ENCODE results near the gene TMEM63A. TPM values are rescaled to one million over a fixed set of nuclear protein-coding genes. Genes with fewer than 3 reads are reported as not detected.

The TMEM63A gene
- total and polyA plus RNA-seq, 2 of the 13 experiments (the other 11 are each of a cell fraction or from before 2014, with no cell fraction given) = 23.9 to 53.3 TPM

GRCh38 chr1:225917536-225917935, 35.4 kb upstream of the TMEM63A start:
- Histone ChIP-seq H3K27ac (ENCODE audit: extremely low read length, insufficient read depth, low read length) (no peak overlapping the region), H3K4me1 (ENCODE audit: insufficient read depth, low read length) (peaks cover 7% of the 10 kb centered on the region), H2AFZ (ENCODE audit: low read length) (no peak overlapping the region), H3K36me3 (replicated peaks in 1 of 2; ENCODE audit: control insufficient read depth in 1 of 2, insufficient read depth in 2 of 2, low read length in 2 of 2) (peaks cover 7 to 35% of the 10 kb centered on the region in 2 experiments; a peak in 4 of 5 replicates), H3K4me3 (replicated peaks in 1 of 3; ENCODE audit: insufficient read depth in 1 of 3, low read depth in 2 of 3, low read length in 3 of 3) (no peak overlapping the region), H3K4me2 (ENCODE audit: low read depth, low read length) (no peak overlapping the region), H3K79me2 (ENCODE audit: insufficient read depth, low read length) (peaks cover 4% of the 10 kb centered on the region), H3K9me3 (ENCODE audit: low read length) (no peaks in the 10 kb centered on the region), H4K20me1 (ENCODE audit: insufficient read depth, low read length) (no peaks in the 10 kb centered on the region), H3K9ac (ENCODE audit: insufficient read depth, low read depth, low read length) (no peak overlapping the region), H3K27me3 (ENCODE audit: control insufficient read depth in 1 of 2, insufficient read depth in 2 of 2, low read length in 2 of 2) (no peaks in the 10 kb centered on the region)
- ATAC-seq = no peak
- TF ChIP-seq HNF4A (CRISPR knock-in tag; IDR thresholded peaks at IDR 0.05) = no peak
- peak; percentile 24 to 75; a peak in 3 of 4 replicates for TF ChIP-seq MAFK (conservative IDR thresholded peaks at IDR 0.05 in 1 of 2, IDR thresholded peaks at IDR 0.05 in 1 of 2; ENCODE audit: low read length in 2 of 2)
- no peak for TF ChIP-seq ZNF33B (CRISPR knock-in tag; IDR thresholded peaks at IDR 0.05)
- no peak for TF ChIP-seq FOXC1 (CRISPR knock-in tag; IDR thresholded peaks at IDR 0.05; ENCODE audit: borderline replicate concordance)
- TF ChIP-seq MAZ (IDR thresholded peaks at IDR 0.05; ENCODE audit: borderline replicate concordance, low read depth, low read length) = no peak
- TF ChIP-seq MAZ (CRISPR knock-in tag; IDR thresholded peaks at IDR 0.05; ENCODE audit: low read depth) = no peak
- TF ChIP-seq LBX2 (CRISPR knock-in tag; IDR thresholded peaks at IDR 0.05; ENCODE audit: borderline replicate concordance) = no peak
- TF ChIP-seq MAFF (IDR thresholded peaks at IDR 0.05; ENCODE audit: low read depth, low read length) = peak; percentile 43
- TF ChIP-seq NFE2L2 (IDR thresholded peaks at IDR 0.05; ENCODE audit: low read length) = peak; percentile 90
- TF ChIP-seq ZNF580 (CRISPR knock-in tag; IDR thresholded peaks at IDR 0.05; ENCODE audit: borderline replicate concordance, low read depth) = no peak
- TF ChIP-seq KLF16 (CRISPR knock-in tag; IDR thresholded peaks at IDR 0.05) = no peak
- TF ChIP-seq ZNF232 (CRISPR knock-in tag; IDR thresholded peaks at IDR 0.05; ENCODE audit: borderline replicate concordance) = no peak
- no peak for TF ChIP-seq CSRNP1 (CRISPR knock-in tag; IDR thresholded peaks at IDR 0.05)
- DNase-seq (ENCODE audit: low spot score) = no peak
- FAIRE-seq = no peak
- ChIA-PET POLR2A (no interaction called here), CTCF (ENCODE audit: low intra/inter-chr PET ratio, low total read pairs) (no interaction called here)
- intact Hi-C loops (cut with micrococcal nuclease; ENCODE audit: unreplicated experiment) (no loop called here), in situ Hi-C loops (cut with HindIII; ENCODE audit: extremely low pct_ligation_motif_present, low pct_unique_long_range_greater_than_20kb) (no loop called here)
- 96% methylated on average over 5 of the region's 5 CpGs for WGBS (ENCODE audit: low lambda C conversion rate)
- no TSS peak for BruUV-seq (replicated peaks)

Data from HepG2 (cell line).